HG03064 (cell line): Measurements from ENCODE around the gene GAPDHS.

ENCODE experiments used
- ATAC-seq: cut with Tn5 transposase; IDR thresholded peaks from one replicate; pipeline ENCODE4 v1.9.1; 2021; ENCODE audit warnings: low read depth; ENCODE audit not compliant: unreplicated experiment

GAPDHS gene

GRCh38 chr19:35555301-35556005 is 22.2 kb downstream of the GAPDHS start:
- no peak for ATAC-seq

- no peak for ATAC-seq
Measured at GRCh38 chr19:35556025-35556590, 22.9 kb downstream of the GAPDHS start.

- ATAC-seq, result no peak
Measured at GRCh38 chr19:35556846-35557538, 23.7 kb downstream of the GAPDHS start.

DNA sequence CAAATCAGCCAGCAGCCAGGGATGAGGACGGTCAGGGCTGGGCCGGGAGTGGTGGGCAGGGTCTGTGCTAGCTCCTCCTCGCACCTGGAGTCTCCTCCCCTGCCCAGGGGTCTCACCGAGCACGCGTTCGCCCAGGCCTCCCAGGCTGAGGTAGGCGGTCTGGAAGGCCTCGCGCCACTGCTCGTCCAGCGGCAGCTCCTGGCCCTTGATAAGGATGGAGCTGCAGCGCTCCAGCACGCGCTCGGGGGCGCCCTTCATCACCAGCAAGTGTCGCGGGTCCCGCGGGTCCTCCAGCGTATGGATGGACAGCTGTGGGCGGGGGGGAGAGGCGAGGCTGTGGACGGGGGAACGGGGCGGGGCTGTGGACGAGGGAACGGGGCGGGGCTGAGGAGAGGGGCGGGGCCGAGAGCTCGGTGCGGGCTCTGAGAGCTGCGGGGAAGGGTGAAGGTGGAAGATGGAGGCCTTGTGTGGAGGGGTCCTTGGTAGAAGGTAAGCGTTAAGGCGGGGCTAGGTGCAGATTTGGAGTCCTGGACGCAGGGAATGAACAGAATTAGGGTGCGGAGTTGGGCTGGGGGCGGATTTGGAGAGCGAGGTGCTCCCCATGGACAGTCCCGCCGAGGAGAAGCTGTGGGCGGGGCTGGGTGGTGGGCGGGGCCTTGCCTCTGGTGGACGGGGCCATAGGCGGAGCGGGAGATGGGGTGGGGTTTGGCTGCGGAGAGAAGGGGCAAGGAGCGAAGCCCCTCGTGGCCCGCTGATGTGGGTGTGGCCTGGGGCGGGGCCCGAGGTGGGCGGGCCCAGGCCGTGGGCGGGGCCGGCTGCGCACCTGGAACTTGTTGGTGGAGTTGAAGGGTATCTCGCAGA is 24.5 kb downstream of the GAPDHS start:
- no peak for ATAC-seq

GRCh38 chr19:35558400-35559280 is 25.4 kb downstream of the GAPDHS start:
- ATAC-seq, result no peak

DNA sequence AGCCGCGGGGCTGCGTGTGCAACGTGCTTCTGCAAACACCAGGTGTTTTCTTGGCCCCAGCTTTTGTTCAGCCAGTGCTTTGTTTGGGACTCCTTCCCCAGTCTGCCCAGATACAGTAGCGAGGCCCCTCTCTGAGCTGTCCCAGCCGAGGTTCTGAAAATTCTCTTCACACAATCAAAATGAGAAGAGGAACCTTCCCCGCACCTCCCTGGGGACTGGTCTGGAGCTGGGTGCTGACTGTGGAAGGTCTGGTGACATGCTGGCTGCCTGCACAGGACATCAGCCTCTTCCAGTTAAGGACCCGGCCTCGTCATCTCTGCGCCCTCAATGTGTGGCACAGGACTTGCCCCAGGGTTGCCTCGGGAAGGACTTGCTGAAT is 26.0 kb downstream of the GAPDHS start:
- ATAC-seq, result peak; percentile 72

DNA sequence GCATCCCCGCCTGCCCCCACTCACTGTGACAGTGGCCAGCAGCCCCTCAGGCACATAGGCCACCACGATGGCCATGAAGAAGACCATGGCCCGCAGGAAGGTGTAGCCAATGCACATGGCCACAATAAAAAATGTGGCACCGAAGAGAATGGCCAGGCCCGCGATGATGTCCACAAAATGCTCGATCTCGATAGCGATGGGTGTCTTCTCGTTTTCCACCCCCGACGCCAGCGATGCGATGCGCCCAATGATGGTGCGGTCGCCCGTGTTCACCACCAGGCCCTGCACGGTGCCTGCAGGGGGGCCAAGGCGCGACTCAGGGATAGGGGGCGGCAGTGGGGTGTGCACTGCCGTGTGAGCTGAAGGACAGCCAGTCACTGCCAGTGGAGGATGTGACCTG is 26.5 kb downstream of the GAPDHS start:
- ATAC-seq, result no peak

DNA sequence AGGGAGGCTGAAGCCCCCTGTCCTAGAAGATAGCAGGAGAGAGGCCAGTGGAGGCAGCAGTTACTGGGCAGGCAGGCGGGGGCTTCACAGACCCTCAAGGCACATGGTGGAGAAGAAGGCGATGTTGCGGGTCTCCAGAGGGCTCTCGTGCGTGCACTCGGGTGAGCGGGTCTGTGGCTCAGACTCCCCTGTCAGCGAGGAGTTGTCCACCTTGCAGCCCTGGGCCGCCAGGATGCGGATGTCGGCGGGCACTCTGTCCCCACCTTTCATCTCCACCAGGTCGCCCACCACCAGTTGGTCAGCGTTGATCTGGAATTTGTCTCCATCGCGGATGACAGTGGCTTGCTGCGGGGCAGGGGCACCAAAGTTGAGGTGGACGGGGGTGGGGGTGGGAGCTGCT is 27.0 kb downstream of the GAPDHS start:
- ATAC-seq, result no peak

DNA sequence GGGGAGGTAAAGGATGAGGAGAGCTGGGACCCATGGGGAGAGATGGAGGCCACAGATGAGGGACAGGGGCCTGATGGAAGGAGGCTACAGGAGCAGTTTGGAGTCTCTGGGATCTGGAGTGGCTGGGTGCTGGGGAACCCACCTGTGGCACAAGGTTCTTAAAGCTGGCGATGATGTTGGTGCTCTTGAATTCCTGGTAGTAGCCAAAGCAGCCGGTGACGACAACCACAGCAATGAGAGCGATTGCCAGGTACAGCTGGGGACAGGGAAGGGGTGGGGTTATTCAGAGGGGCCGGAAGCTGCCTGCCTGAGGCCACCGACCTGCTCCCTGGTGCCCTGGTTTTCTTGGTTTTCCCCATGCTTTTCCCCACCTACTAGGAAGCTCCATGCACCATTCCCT is 27.4 kb downstream of the GAPDHS start:
- ATAC-seq, result no peak

GRCh38 chr19:35561436-35561835 is 28.2 kb downstream of the GAPDHS start:
- ATAC-seq, result no peak

- ATAC-seq, result no peak
Measured at GRCh38 chr19:35562336-35562735, 29.1 kb downstream of the GAPDHS start.

GRCh38 chr19:35562776-35563175 is 29.5 kb downstream of the GAPDHS start:
- no peak for ATAC-seq

- ATAC-seq, result no peak
Measured at GRCh38 chr19:35563207-35563829, 30.1 kb downstream of the GAPDHS start, which contains the start of gene ATP4A. Gene ATP4A, minus strand, starts transcription at chr19:35563658. Its CDS starts 29 bp downstream, at chr19:35563629.

DNA sequence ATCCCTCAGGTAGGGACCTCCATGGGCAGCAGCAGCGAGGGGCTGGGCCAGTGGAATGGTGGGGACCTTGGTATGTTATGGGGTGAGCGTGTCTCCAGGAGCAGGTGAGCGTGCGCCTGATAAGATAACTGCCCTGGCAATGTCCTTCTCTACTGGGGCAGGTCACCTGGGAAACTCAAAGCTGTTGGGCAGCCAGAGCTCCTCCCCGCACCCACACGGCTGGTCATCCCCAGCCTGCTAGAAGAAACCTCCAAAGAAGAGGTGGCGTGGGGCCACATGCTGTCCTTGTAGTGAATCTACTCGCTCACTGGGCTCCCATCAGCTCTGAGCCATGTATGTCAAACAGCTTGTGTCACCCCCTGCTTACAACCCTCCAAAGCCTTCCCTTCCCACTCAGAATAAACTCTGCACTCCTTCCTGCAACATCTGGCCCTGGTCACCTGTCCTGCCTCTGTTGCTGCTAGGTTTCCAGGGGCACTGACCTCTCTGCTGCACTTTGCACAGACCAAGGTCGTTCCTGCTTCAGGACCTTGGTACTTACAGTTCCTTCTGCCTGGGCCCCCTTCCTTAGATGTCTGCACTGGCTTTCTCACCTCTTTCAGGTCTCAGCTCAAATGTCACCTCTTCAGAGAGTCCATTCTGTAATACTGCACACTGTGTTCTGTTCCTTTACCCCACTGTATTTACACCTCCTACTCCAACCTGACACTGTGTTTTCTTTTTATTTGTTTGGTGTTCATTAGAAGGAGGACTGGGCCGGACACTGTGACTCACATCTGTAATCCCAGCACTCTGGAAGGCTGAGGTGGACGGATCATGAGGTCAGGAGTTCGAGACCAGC is 32.0 kb downstream of the GAPDHS start:
- ATAC-seq, result no peak

DNA sequence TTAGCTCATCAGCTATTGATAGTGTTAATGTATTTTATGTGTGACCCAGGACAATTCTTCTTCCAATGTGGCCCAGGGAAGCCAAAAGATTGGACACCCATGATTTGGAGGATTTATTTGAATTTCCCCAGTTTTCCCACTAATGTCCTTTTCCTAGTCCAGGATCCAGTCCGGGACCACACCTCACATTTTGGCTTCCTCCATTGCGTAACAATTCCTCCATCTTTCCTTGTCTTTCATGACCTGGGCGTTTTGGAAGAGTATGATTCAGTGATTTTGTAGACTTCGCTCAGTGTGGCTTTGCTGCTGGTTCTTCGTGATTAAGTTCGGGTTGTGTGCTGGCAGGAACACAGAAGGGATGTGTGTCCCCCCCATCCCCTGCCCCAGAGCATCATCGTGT is 33.5 kb downstream of the GAPDHS start:
- ATAC-seq, result no peak

DNA sequence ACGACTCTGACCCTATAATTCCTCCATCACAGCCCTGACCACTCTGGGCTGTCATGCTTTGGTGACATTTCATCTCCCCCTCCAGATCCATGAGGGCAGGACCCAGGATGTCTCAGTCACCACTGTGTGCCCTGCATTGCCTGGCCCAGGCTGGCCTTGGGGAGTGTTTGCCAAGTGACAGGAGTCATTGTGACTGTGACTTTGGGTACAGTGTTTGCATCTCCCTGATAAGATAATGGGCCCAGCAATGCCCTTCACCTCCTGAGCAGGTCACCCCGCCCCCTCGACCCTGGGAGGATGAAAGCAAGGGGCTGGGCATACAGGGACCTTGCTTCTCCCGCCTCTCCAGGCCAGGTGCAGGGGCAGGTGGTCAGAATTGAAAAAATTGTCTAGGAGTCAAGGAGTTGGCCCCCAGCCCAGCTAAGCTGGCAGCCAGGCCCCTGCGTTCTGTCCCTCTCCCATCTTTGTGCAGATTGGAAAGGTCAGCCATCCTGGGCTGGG is 36.1 kb downstream of the GAPDHS start:
- no peak for ATAC-seq

- no peak for ATAC-seq
Measured at GRCh38 chr19:35571406-35571965, 38.2 kb downstream of the GAPDHS start.

GRCh38 chr19:35577918-35578317 is 44.7 kb downstream of the GAPDHS start:
- ATAC-seq, result no peak
